Parietal lobe (tissue), 1 donor: Measurements from ENCODE around the gene SLC25A6. TPM values are rescaled to one million over a fixed set of nuclear protein-coding genes. Genes with fewer than 3 reads are reported as not detected.

Experiments
- total RNA-seq: library from RNA; depleted of rRNA; stranded (reverse); fragments of >200 nt; gene quantifications from one replicate; pipeline ENCODE4 v1.2.3, GENCODE V29; 2014

The SLC25A6 gene
- total RNA-seq = 163 TPM

DNA sequence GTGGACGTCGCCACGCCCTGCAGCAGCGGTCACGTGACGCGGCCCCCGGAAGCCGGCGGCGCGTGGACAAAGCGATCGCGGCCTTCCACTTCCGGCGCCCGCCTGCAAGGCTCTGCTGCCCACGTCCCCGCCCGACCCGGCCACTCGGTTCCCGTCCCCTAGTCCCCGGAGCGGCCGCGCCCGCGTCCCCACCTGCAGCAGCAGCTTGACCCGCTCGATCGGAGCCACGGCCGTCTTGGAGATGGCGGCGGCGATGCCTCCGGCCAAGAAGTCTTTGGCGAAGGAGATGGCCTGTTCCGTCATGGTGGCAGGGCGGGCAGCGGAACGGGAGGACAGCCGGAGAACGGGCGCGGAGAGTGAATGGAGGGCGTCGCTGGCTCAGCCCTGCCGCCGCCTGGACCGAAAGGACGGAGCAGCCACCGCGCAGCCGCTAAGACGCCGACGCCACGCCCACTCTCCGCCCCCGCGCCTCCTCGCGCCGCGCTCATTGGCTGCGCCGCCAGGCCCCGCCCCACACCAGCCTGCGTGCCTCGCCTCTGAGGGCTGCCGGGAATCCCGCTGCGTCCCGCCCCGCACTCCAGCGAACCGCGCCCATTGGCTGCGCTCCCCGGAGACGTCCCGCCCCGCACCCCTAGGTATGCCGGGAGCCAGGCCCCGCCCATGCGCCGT lies at the start of gene SLC25A6:
Gene SLC25A6 (minus strand): TSS at position 407 of the 669 bp plus-strand sequence. CDS start 104 bp downstream, at position 303.

DNA sequence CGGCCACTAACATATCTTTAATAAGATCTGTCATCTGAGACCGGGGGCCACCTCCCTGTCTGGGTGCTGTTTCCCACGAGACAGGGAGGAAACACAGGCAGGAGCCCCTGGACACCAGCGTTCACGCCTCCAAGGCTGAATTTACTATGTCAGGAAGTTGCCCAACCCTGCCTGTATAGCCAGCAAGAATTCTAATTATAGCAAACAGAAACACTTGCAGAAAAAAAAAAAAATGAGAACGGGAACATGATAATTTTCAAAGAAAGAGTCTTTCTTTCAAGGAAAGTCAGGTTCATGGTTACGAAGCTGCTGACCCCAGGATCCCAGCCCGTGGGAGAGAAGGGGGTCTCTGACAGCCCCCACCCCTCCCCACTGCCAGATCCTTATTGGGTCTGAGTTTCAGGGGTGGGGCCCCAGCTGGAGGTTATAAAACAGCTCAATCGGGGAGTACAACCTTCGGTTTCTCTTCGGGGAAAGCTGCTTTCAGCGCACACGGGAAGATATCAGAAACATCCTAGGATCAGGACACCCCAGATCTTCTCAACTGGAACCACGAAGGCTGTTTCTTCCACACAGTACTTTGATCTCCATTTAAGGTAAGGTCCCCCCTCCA lies 55.5 kb downstream of the SLC25A6 start, which contains the start of gene IL3RA:
Gene IL3RA (plus strand): TSS at position 455 of the 613 bp plus-strand sequence. CDS start 4,981 bp downstream, outside the sequence.

Other genes with a start within 250 kb of the SLC25A6 start
- not detected for gene CRLF2, start 179.5 kb downstream of the SLC25A6 start, total RNA-seq
- 2.2 TPM for gene CSF2RA, start 123.3 kb downstream of the SLC25A6 start, total RNA-seq
- 1.6 TPM for gene IL3RA, start 55.3 kb downstream of the SLC25A6 start, total RNA-seq
- 14.4 TPM for gene ASMTL, start 60.8 kb upstream of the SLC25A6 start, total RNA-seq
- not detected for gene P2RY8, start 145.1 kb upstream of the SLC25A6 start, total RNA-seq
- 18.8 TPM for gene AKAP17A, start 199.5 kb upstream of the SLC25A6 start, total RNA-seq
- gene ASMT, start 222.9 kb upstream of the SLC25A6 start, total RNA-seq = not detected